Measurements from ENCODE around the gene EIF3L.

Gene EIF3L

GRCh38 chr22:37854946-37855345 lies 5.7 kb downstream of the EIF3L start:
- no peak for DNase-seq (ENCODE audit: low read depth, low spot score)

- no peak for DNase-seq (ENCODE audit: low read depth, low spot score)
Observed at GRCh38 chr22:37855462-37855861, 6.2 kb downstream of the EIF3L start.

- no peak for DNase-seq (ENCODE audit: low read depth, low spot score)
Observed at GRCh38 chr22:37860796-37861421, 11.7 kb downstream of the EIF3L start.

GRCh38 chr22:37862570-37863325 lies 13.5 kb downstream of the EIF3L start:
- no peak for DNase-seq (ENCODE audit: low read depth, low spot score)

GRCh38 chr22:37865510-37865909 lies 16.3 kb downstream of the EIF3L start:
- DNase-seq (ENCODE audit: low read depth, low spot score), result no peak

- DNase-seq (ENCODE audit: low read depth, low spot score), result no peak
Observed at GRCh38 chr22:37870273-37870672, 21.1 kb downstream of the EIF3L start.

GRCh38 chr22:37880668-37881440 lies 31.6 kb downstream of the EIF3L start:
- DNase-seq (ENCODE audit: low read depth, low spot score), result no peak

- no peak for DNase-seq (ENCODE audit: low read depth, low spot score)
Observed at GRCh38 chr22:37884420-37884819, 35.2 kb downstream of the EIF3L start.

- peak; percentile 77 for DNase-seq (ENCODE audit: low read depth, low spot score)
Observed at GRCh38 chr22:37887584-37888378, 38.6 kb downstream of the EIF3L start.

- DNase-seq (ENCODE audit: low read depth, low spot score), result no peak
Observed at GRCh38 chr22:37891926-37892325, 42.7 kb downstream of the EIF3L start.

GRCh38 chr22:37892566-37893335 lies 43.5 kb downstream of the EIF3L start:
- DNase-seq (ENCODE audit: low read depth, low spot score), result no peak

GRCh38 chr22:37893583-37893983 lies 44.4 kb downstream of the EIF3L start:
- no peak for DNase-seq (ENCODE audit: low read depth, low spot score)

- DNase-seq (ENCODE audit: low read depth, low spot score), result no peak
Observed at GRCh38 chr22:37894939-37895670, 45.9 kb downstream of the EIF3L start.

- DNase-seq (ENCODE audit: low read depth, low spot score), result no peak
Observed at GRCh38 chr22:37896181-37896592, 47.0 kb downstream of the EIF3L start.

- no peak for DNase-seq (ENCODE audit: low read depth, low spot score)
Observed at GRCh38 chr22:37896939-37897338, 47.7 kb downstream of the EIF3L start.

- DNase-seq (ENCODE audit: low read depth, low spot score), result no peak
Observed at GRCh38 chr22:37897807-37898206, 48.6 kb downstream of the EIF3L start.

- no peak for DNase-seq (ENCODE audit: low read depth, low spot score)
Observed at GRCh38 chr22:37898441-37899181, 49.4 kb downstream of the EIF3L start.

- peak; percentile 71 for DNase-seq (ENCODE audit: low read depth, low spot score)
Observed at GRCh38 chr22:37904572-37905533, 55.6 kb downstream of the EIF3L start.
